K562 (cell line): Measurements from ENCODE around the gene MAZ. TPM values are rescaled to one million over a fixed set of nuclear protein-coding genes. Genes with fewer than 3 reads are reported as not detected.

ENCODE experiments used
- ATAC-seq: fragments of 200-7000 bp; cut with Tn5 transposase; 3 replicates; pipeline ENCODE4 v1.9.1; 2020; ENCODE audit warnings: moderate library complexity
- BruUV-seq: library from RNA; stranded (reverse); fragments of 400-500 nt; replicated peaks from 2 replicates; lab custom pipeline; 2021; lab: Mats Ljungman, UMichigan
- CTCF ChIA-PET: fragments of 300-600 bp; formaldehyde crosslinking; extraction: SDS; loops from one replicate; lab custom pipeline; 2021; ENCODE audit warnings: low intra/inter-chr PET ratio; lab: Yijun Ruan, JAX
- POLR2A ChIA-PET: fragments of 300-600, 350-650 bp; sonication (Branson Sonifier 250); formaldehyde crosslinking; extraction: SDS; loops from one replicate; lab custom pipeline; 2021; ENCODE audit warnings: antibody characterized with exemption, inconsistent platforms; lab: Yijun Ruan, JAX
- DNase-seq, 4 experiments: peaks; one replicate each; pipeline versions ENCODE4 v3.0.0 to v3.0.0-alpha.2; 2011 to 2018; ENCODE audit warnings: low spot score in 3 of 4, mixed read lengths in 3 of 4; ENCODE audit errors: extremely low read depth in 1 of 4
- FAIRE-seq: peaks from 2 replicates; lab custom pipeline; 2011; peaks lifted over from hg19 to GRCh38; lab: Jason Lieb, UNC
- H2AFZ ChIP-seq: 2 replicates; pipeline ENCODE4 v1.6.0; 2011; ENCODE audit warnings: low read depth, low read length, control low read depth, inconsistent platforms
- H3K27ac ChIP-seq: fragments of 200-600 bp; 3 replicates; pipeline ENCODE4 v1.8.0; 2011; ENCODE audit warnings: low read depth, mild to moderate bottlenecking, control low read depth, inconsistent platforms, low read length, moderate library complexity, mixed read lengths; ENCODE audit errors: extremely low read depth
- H3K27me3 ChIP-seq, 2 experiments: fragments of 300-600 bp in 1 of 2; 2 replicates in 1 of 2; 3 replicates in 1 of 2; pipeline versions ENCODE4 v1.6.0 to v1.8.0; 2011; ENCODE audit warnings: inconsistent platforms in 2 of 2, low read length in 2 of 2, mild to moderate bottlenecking in 1 of 2, mixed read lengths in 1 of 2, moderate library complexity in 1 of 2; ENCODE audit not compliant: control insufficient read depth in 2 of 2, insufficient read depth in 2 of 2
- H3K36me3 ChIP-seq: fragments of 300-600 bp; 3 replicates; pipeline ENCODE4 v1.8.0; 2011; ENCODE audit warnings: mild to moderate bottlenecking, low read length, inconsistent platforms; ENCODE audit not compliant: control insufficient read depth, insufficient read depth
- H3K4me1 ChIP-seq, 2 experiments: fragments of 200-600 bp in 1 of 2; replicated peaks in 1 of 2; 2 replicates in 1 of 2; 3 replicates in 1 of 2; pipeline versions ENCODE4 v1.5.1 to v1.8.0; 2011; ENCODE audit warnings: inconsistent platforms in 2 of 2, low read length in 2 of 2, mild to moderate bottlenecking in 1 of 2, mixed read lengths in 1 of 2, moderate library complexity in 1 of 2; ENCODE audit not compliant: control insufficient read depth in 2 of 2, insufficient read depth in 2 of 2
- H3K4me2 ChIP-seq: 2 replicates; pipeline ENCODE4 v1.6.1; 2011; ENCODE audit warnings: low read length, control low read depth, inconsistent platforms, mixed read lengths; ENCODE audit not compliant: insufficient read depth
- H3K4me3 ChIP-seq: fragments of 200-600 bp; sonication (generic), shearing (Covaris generic); 2 replicates; pipeline ENCODE4 v1.5.1; 2016; ENCODE audit warnings: control low read depth, inconsistent platforms
- H3K79me2 ChIP-seq: fragments of 200-600 bp; 3 replicates; pipeline ENCODE4 v1.8.0; 2011; ENCODE audit warnings: low read length, inconsistent platforms; ENCODE audit not compliant: control insufficient read depth, insufficient read depth
- H3K9ac ChIP-seq, 2 experiments: 2 replicates each; pipeline versions ENCODE4 v1.6.0 to v1.6.1; 2011; ENCODE audit warnings: low read depth in 2 of 2, low read length in 2 of 2, control low read depth in 1 of 2, inconsistent platforms in 1 of 2, mild to moderate bottlenecking in 1 of 2, mixed read lengths in 1 of 2; ENCODE audit not compliant: insufficient read depth in 1 of 2
- H3K9me1 ChIP-seq: one replicate; pipeline ENCODE4 v1.6.0; 2011; ENCODE audit warnings: inconsistent platforms, mild to moderate bottlenecking, low read length, moderate library complexity; ENCODE audit not compliant: control insufficient read depth, insufficient read depth
- H3K9me3 ChIP-seq: replicated peaks from 2 replicates; pipeline ENCODE4 v1.5.1; 2011; ENCODE audit warnings: low read depth, low read length, inconsistent platforms; ENCODE audit not compliant: control insufficient read depth, insufficient read depth
- H4K20me1 ChIP-seq: replicated peaks from 2 replicates; pipeline ENCODE4 v1.6.1; 2011; ENCODE audit warnings: low read length, inconsistent platforms, mixed read lengths; ENCODE audit not compliant: control insufficient read depth, insufficient read depth
- EWSR1 ChIP-seq: fragments of 450-650 bp; IDR thresholded peaks from 2 replicates; pipeline ENCODE4 v1.6.1; 2018; ENCODE audit warnings: borderline replicate concordance, mild to moderate bottlenecking, low read depth, moderate library complexity; ENCODE audit not compliant: partially characterized antibody
- EZH2 ChIP-seq: IDR thresholded peaks from 2 replicates; pipeline ENCODE4 v1.6.1; 2012; ENCODE audit warnings: low read depth, mild to moderate bottlenecking, inconsistent platforms, low read length, borderline replicate concordance
- JUND ChIP-seq, 2 experiments: IDR thresholded peaks; 2 replicates in 1 of 2; 3 replicates in 1 of 2; pipeline ENCODE4 v1.6.1; 2011; ENCODE audit warnings: borderline replicate concordance in 2 of 2, low read depth in 2 of 2, low read length in 2 of 2, improper control_type of control experiment in 1 of 2, missing biosample characterization in 1 of 2, missing genetic modification characterization in 1 of 2, missing genetic modification reagents in 1 of 2
- MEF2D ChIP-seq: conservative IDR thresholded peaks from 2 replicates; pipeline ENCODE4 v1.6.1; 2016; ENCODE audit warnings: low read depth, missing genetic modification characterization, missing compliant biosample characterization
- XRCC5 ChIP-seq: fragments of 200-400 bp; formaldehyde crosslinking; IDR thresholded peaks from 2 replicates; pipeline ENCODE4 v1.6.1; 2017; ENCODE audit warnings: low read depth, mild to moderate bottlenecking, low read length
- YY1 ChIP-seq, 3 experiments: IDR thresholded peaks; 2 replicates each; pipeline ENCODE4 v1.6.1; 2011; ENCODE audit warnings: low read length in 2 of 3, mild to moderate bottlenecking in 2 of 3, moderate library complexity in 2 of 3, borderline replicate concordance in 1 of 3, control low read depth in 1 of 3, low read depth in 1 of 3; ENCODE audit not compliant: insufficient read depth in 3 of 3, insufficient replicate concordance in 2 of 3, control insufficient read depth in 1 of 3, insufficient read length in 1 of 3; ENCODE audit errors: extremely low read depth in 1 of 3
- ZNF583 ChIP-seq: fragments of 250-450 bp; sonication (Bioruptor Pico); IDR thresholded peaks from 2 replicates; pipeline ENCODE4 v1.4.0; 2020
- WGBS: fragments of 100-300 bp; shearing (Covaris generic); methylation state at CpG from one replicate; pipeline ENCODE4 v1.1.6; 2016; ENCODE audit warnings: low coverage, mixed read lengths; ENCODE audit not compliant: insufficient coverage; ENCODE audit errors: missing lambda C conversion rate; 5-methylcytosine and 5-hydroxymethylcytosine counted together
- in situ Hi-C: fragments of 300-500 bp; cut with MboI; formaldehyde crosslinking; loops from 4 replicates; pipeline ENCODE4 v1.15.0; 2018; ENCODE audit warnings: inconsistent platforms, mixed read lengths
- intact Hi-C: fragments of 100-400 bp; cut with micrococcal nuclease; formaldehyde crosslinking; loops from 2 replicates; pipeline ENCODE4 v1.14.2; 2022
- polyA plus RNA-seq, 8 experiments: library from polyadenylated mRNA; depleted of rRNA in 4 of 8; stranded (reverse) in 5 of 8; unstranded in 3 of 8; fragments of >200 nt; fragmentation: Nextera tagmentation in 2 of 8; fragmentation: Illumina TruSeq in 1 of 8; extraction: Ambion mirVana in 2 of 8; extraction: Trizol in 1 of 8; gene quantifications; 2 replicates each; pipeline versions ENCODE4 v1.2.1 to v1.2.3, GENCODE V29; 2011 to 2014; ENCODE audit warnings: inconsistent platforms in 1 of 8, missing spikeins in 1 of 8
- total RNA-seq, 7 experiments: library from RNA; depleted of rRNA in 6 of 7; stranded (reverse); fragments of >200 nt in 6 of 7; fragmentation: Illumina TruSeq in 2 of 7; extraction: Trizol in 2 of 7; gene quantifications; 2 replicates each; pipeline versions ENCODE4 v1.2.1 to v1.2.3, GENCODE V29; 2011 to 2021; ENCODE audit warnings: low replicate concordance in 1 of 7
- TF ChIP-seq, protein P1 (sequence below), 3 experiments: IDR thresholded peaks in 2 of 3; conservative IDR thresholded peaks in 1 of 3; 2 replicates each; pipeline ENCODE4 v1.5.1; 2011 to 2012; ENCODE audit warnings: low read length in 3 of 3, mild to moderate bottlenecking in 3 of 3, control low read depth in 2 of 3, improper control_type of control experiment in 1 of 3, inconsistent platforms in 1 of 3, low read depth in 1 of 3, mixed read lengths in 1 of 3, moderate library complexity in 1 of 3; ENCODE audit not compliant: insufficient read depth in 2 of 3

Gene MAZ
- total and polyA plus RNA-seq, 9 of the 15 experiments (the other 6 are each of a cell fraction or from before 2014, with no cell fraction given): 45.4 to 532 (median 250) TPM

- no peaks in the 10 kb centered on the region for H3K36me3 ChIP-seq
- ATAC-seq: no peak
- H4K20me1 ChIP-seq: no peaks in the 10 kb centered on the region
- TF ChIP-seq ZNF583 (CRISPR knock-in tag): no peak
- TF ChIP-seq EWSR1: no peak
- no peak for TF ChIP-seq EZH2
- TF ChIP-seq XRCC5: no peak
- TF ChIP-seq YY1 (IDR thresholded peaks at IDR 0.05; ENCODE audit: borderline replicate concordance in 1 of 3, control insufficient read depth in 1 of 3, extremely low read depth in 1 of 3, insufficient read depth in 3 of 3, insufficient read length in 1 of 3, insufficient replicate concordance in 2 of 3, low read depth in 1 of 3, low read length in 2 of 3): no peak
- TF ChIP-seq JUND (IDR thresholded peaks at IDR 0.05; ENCODE audit: borderline replicate concordance, low read depth, low read length): no peak
- TF ChIP-seq JUND (tag; IDR thresholded peaks at IDR 0.05; ENCODE audit: borderline replicate concordance, low read depth, low read length): no peak
- TF ChIP-seq, protein P1, sequence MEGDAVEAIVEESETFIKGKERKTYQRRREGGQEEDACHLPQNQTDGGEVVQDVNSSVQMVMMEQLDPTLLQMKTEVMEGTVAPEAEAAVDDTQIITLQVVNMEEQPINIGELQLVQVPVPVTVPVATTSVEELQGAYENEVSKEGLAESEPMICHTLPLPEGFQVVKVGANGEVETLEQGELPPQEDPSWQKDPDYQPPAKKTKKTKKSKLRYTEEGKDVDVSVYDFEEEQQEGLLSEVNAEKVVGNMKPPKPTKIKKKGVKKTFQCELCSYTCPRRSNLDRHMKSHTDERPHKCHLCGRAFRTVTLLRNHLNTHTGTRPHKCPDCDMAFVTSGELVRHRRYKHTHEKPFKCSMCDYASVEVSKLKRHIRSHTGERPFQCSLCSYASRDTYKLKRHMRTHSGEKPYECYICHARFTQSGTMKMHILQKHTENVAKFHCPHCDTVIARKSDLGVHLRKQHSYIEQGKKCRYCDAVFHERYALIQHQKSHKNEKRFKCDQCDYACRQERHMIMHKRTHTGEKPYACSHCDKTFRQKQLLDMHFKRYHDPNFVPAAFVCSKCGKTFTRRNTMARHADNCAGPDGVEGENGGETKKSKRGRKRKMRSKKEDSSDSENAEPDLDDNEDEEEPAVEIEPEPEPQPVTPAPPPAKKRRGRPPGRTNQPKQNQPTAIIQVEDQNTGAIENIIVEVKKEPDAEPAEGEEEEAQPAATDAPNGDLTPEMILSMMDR (IDR thresholded peaks at IDR 0.05 in 2 of 3, conservative IDR thresholded peaks at IDR 0.05 in 1 of 3; ENCODE audit: insufficient read depth in 2 of 3, low read depth in 1 of 3, low read length in 3 of 3): no peak
- TF ChIP-seq MEF2D (tag): no peak
- TF ChIP-seq, all 486 proteins: peak for 0
- Histone ChIP-seq H3K4me3 (no peak overlapping the region), H3K4me1 (peaks cover 0 to 34% of the 10 kb centered on the region in 2 experiments; a peak in 2 of 5 replicates), H2AFZ (no peak overlapping the region), H3K9ac (no peak overlapping the region; a peak in 1 of 4 replicates), H3K79me2 (no peaks in the 10 kb centered on the region), H3K9me3 (no peaks in the 10 kb centered on the region), H3K9me1 (no peaks in the 10 kb centered on the region), H3K4me2 (no peak overlapping the region), H3K27me3 (0 out of 5 replicates have a peak, but pooled peaks cover 0 to 4% of the 10 kb centered on the region in 2 experiments), H3K27ac (no peak overlapping the region)
- FAIRE-seq: no peak
- in situ Hi-C loops (no loop called here), intact Hi-C loops (no loop called here)
- BruUV-seq: no TSS peak
- 54% methylated on average over 23 of the region's 23 CpGs for WGBS
- POLR2A ChIA-PET: interaction anchor here (0.7 to 2.1 kb wide), 3 partner anchors 9 to 113 kb away, joined by 3 to 4 read pairs (median 3); no protein-coding TSS in a partner anchor
- CTCF ChIA-PET: no interaction called here
- no peak for DNase-seq
Measured at GRCh38 chr16:29841631-29842030, 35.3 kb downstream of the MAZ start.
